D721Med (cell line): ENCODE results near the gene ATXN1.

ENCODE experiments used
- DNase-seq: peaks from one replicate; pipeline ENCODE4 v3.0.0; 2011; ENCODE audit warnings: low spot score; ENCODE audit not compliant: insufficient read length
- FAIRE-seq: peaks from 2 replicates; lab custom pipeline; 2011; peaks lifted over from hg19 to GRCh38; lab: Jason Lieb, UNC
- TF ChIP-seq, protein P1 (sequence below): IDR thresholded peaks from 2 replicates; pipeline ENCODE4 v1.5.1; 2012; ENCODE audit warnings: mild to moderate bottlenecking, control low read depth; ENCODE audit not compliant: insufficient read depth; ENCODE audit errors: missing control alignments

The ATXN1 gene

DNA sequence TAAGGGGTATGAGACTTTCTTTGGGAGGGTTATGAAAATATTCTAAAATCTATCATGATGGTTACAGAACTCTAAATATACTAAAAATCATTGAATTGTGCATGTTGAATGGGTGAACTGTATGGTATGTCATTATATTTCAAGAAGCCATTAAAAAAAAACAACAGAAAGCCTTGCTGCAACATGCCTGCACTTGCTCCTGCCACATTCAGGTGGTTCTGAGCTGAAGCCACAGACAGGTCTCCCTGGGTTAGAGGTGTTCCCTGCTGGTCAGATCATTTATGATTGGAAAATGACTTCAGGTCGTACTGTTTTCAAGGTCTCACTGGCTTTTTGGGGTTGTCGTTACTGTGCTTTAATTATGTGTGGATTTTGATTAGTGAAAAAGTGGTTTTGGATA, 509.6 kb downstream of the ATXN1 start:
- no peak for DNase-seq
- TF ChIP-seq, protein P1, sequence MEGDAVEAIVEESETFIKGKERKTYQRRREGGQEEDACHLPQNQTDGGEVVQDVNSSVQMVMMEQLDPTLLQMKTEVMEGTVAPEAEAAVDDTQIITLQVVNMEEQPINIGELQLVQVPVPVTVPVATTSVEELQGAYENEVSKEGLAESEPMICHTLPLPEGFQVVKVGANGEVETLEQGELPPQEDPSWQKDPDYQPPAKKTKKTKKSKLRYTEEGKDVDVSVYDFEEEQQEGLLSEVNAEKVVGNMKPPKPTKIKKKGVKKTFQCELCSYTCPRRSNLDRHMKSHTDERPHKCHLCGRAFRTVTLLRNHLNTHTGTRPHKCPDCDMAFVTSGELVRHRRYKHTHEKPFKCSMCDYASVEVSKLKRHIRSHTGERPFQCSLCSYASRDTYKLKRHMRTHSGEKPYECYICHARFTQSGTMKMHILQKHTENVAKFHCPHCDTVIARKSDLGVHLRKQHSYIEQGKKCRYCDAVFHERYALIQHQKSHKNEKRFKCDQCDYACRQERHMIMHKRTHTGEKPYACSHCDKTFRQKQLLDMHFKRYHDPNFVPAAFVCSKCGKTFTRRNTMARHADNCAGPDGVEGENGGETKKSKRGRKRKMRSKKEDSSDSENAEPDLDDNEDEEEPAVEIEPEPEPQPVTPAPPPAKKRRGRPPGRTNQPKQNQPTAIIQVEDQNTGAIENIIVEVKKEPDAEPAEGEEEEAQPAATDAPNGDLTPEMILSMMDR: no peak
- no peak for FAIRE-seq

DNA sequence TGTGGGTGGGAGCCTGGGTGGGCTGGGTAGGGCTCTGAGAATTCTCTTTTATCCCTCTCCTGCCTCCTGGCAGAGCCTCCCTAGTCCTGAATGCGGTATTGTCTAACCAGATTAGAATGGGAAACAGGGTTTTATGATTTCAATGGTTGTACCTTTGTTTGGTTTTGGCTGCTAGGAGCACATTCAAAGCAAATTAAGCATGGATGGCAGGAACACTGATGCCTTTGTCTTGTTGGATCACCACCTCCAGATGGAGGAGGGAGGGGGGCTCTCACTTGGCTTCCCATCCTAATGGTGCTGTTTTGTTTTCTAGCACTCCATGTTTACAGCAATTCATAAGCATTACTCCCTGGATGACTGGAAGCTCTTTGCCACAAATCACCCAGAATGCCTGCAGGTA, 511.3 kb downstream of the ATXN1 start:
- DNase-seq: no peak
- no peak for FAIRE-seq
- TF ChIP-seq, protein P1: no peak
